Ovary (tissue), 3 donors: Measurements from ENCODE around the gene PIAS1.

Experiments used
- EP300 ChIP-seq: sonication (generic); formaldehyde crosslinking; IDR thresholded peaks from one replicate; pipeline ENCODE4 v1.6.1; 2017; ENCODE audit warnings: antibody characterized with exemption
- POLR2A ChIP-seq: fragments of 450-650 bp; IDR thresholded peaks from one replicate; pipeline ENCODE4 v1.6.1; 2017; ENCODE audit warnings: antibody characterized with exemption, mild to moderate bottlenecking, moderate library complexity
- TF ChIP-seq, protein P1 (sequence below), 3 donors: fragments of 450-650 bp in 2 of 3; fragments of 200-600 bp in 1 of 3; IDR thresholded peaks; one replicate each; pipeline versions ENCODE4 v1.5.1 to v1.8.0; 2016 to 2022; ENCODE audit warnings: antibody characterized with exemption in 3 of 3, mild to moderate bottlenecking in 1 of 3
- donor health status: DM: no; HTN: no; CAD: no.

DNA sequence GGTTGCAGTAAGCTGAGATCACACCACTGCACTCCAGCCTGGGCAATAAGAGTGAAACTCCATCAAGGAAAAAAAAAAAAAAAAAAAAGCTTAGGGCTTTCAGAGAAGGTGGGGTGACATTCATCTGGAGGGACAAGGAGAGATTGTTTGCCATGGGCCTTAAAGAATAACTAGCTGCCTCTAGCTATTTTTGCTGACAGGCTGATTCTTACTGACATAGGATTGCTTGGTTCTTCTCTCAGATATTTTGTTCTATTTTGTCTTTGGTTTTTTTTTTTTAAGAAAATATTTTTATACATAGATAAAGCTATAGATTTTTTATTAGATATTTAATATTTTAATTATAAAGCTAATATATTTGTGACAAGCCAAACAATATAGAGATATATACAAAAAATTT lies 24.2 kb upstream of the PIAS1 start:
- TF ChIP-seq, protein P1, sequence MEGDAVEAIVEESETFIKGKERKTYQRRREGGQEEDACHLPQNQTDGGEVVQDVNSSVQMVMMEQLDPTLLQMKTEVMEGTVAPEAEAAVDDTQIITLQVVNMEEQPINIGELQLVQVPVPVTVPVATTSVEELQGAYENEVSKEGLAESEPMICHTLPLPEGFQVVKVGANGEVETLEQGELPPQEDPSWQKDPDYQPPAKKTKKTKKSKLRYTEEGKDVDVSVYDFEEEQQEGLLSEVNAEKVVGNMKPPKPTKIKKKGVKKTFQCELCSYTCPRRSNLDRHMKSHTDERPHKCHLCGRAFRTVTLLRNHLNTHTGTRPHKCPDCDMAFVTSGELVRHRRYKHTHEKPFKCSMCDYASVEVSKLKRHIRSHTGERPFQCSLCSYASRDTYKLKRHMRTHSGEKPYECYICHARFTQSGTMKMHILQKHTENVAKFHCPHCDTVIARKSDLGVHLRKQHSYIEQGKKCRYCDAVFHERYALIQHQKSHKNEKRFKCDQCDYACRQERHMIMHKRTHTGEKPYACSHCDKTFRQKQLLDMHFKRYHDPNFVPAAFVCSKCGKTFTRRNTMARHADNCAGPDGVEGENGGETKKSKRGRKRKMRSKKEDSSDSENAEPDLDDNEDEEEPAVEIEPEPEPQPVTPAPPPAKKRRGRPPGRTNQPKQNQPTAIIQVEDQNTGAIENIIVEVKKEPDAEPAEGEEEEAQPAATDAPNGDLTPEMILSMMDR (IDR thresholded peaks at IDR 0.05): no peak
- TF ChIP-seq EP300 (no peak), POLR2A (no peak)
